IPS DF 19.7 (cell line): ENCODE measurements around the gene PPIL4.
"Not testable (repeated sequence)": the region's sequence is repeated elsewhere in the genome, so short reads cannot be mapped to it uniquely, and the experiment has no call there.

Experiments used
- DNase-seq: peaks from one replicate; pipeline ENCODE4 v3.0.0-alpha.2; 2013; ENCODE audit warnings: low read depth, low spot score

The PPIL4 gene

GRCh38 chr6:149483849-149484655, 61.8 kb downstream of the PPIL4 start:
- DNase-seq = no peak

GRCh38 chr6:149483334-149483725, 62.5 kb downstream of the PPIL4 start:
- DNase-seq = no peak

- DNase-seq = no peak
Observed at GRCh38 chr6:149482545-149483333, 63.1 kb downstream of the PPIL4 start.

- no peak for DNase-seq
Observed at GRCh38 chr6:149480502-149481280, 65.2 kb downstream of the PPIL4 start.

- DNase-seq = no peak
Observed at GRCh38 chr6:149478631-149479314, 67.1 kb downstream of the PPIL4 start.

GRCh38 chr6:149477544-149477943, 68.3 kb downstream of the PPIL4 start:
- no peak for DNase-seq

GRCh38 chr6:149476789-149477455, 68.9 kb downstream of the PPIL4 start:
- DNase-seq = no peak

GRCh38 chr6:149474108-149474935, 71.5 kb downstream of the PPIL4 start:
- DNase-seq = no peak

GRCh38 chr6:149473080-149474052, 72.5 kb downstream of the PPIL4 start:
- DNase-seq = no peak

GRCh38 chr6:149472241-149472640, 73.6 kb downstream of the PPIL4 start:
- DNase-seq = no peak

- DNase-seq = no peak
Observed at GRCh38 chr6:149471801-149472200, 74.0 kb downstream of the PPIL4 start.

GRCh38 chr6:149470948-149471347, 74.9 kb downstream of the PPIL4 start:
- no peak for DNase-seq

GRCh38 chr6:149468179-149468578, 77.7 kb downstream of the PPIL4 start:
- no peak for DNase-seq

GRCh38 chr6:149467265-149467664, 78.6 kb downstream of the PPIL4 start:
- DNase-seq = no peak

- no peak for DNase-seq
Observed at GRCh38 chr6:149464411-149464810, 81.4 kb downstream of the PPIL4 start.

- DNase-seq = no peak
Observed at GRCh38 chr6:149463781-149464180, 82.1 kb downstream of the PPIL4 start.

GRCh38 chr6:149462712-149463111, 83.1 kb downstream of the PPIL4 start:
- not testable (repeated sequence) for DNase-seq

GRCh38 chr6:149461670-149462069, 84.2 kb downstream of the PPIL4 start:
- no peak for DNase-seq

- not testable (repeated sequence) for DNase-seq
Observed at GRCh38 chr6:149460249-149460648, 85.6 kb downstream of the PPIL4 start.
